ENCODE measurements around the gene CGNL1.
A peak's percentile ranks its signal among the peaks of the same experiment; 100 is the strongest.

CGNL1 gene

GRCh38 chr15:57352535-57353316 lies 23.6 kb upstream of the CGNL1 start:
- no peak for DNase-seq (ENCODE audit: low spot score)

- DNase-seq (ENCODE audit: low spot score) = no peak
These were observed 22.9 kb upstream of the CGNL1 start for GRCh38 chr15:57353317-57353804.

GRCh38 chr15:57354436-57355123 lies 21.7 kb upstream of the CGNL1 start:
- no peak for DNase-seq (ENCODE audit: low spot score)

- no peak for DNase-seq (ENCODE audit: low spot score)
These were observed 21.0 kb upstream of the CGNL1 start for GRCh38 chr15:57355259-57355658.

GRCh38 chr15:57356178-57356577 lies 20.1 kb upstream of the CGNL1 start:
- no peak for DNase-seq (ENCODE audit: low spot score)

- DNase-seq (ENCODE audit: low spot score) = no peak
These were observed 19.7 kb upstream of the CGNL1 start for GRCh38 chr15:57356636-57357035.

GRCh38 chr15:57357799-57358198 lies 18.5 kb upstream of the CGNL1 start:
- DNase-seq (ENCODE audit: low spot score) = no peak

- no peak for DNase-seq (ENCODE audit: low spot score)
These were observed 17.7 kb upstream of the CGNL1 start for GRCh38 chr15:57358571-57358970.

- no peak for DNase-seq (ENCODE audit: low spot score)
These were observed 12.6 kb upstream of the CGNL1 start for GRCh38 chr15:57363661-57364060.

- DNase-seq (ENCODE audit: low spot score) = no peak
These were observed 11.9 kb upstream of the CGNL1 start for GRCh38 chr15:57364282-57365007.

- no peak for DNase-seq (ENCODE audit: low spot score)
These were observed 8.7 kb upstream of the CGNL1 start for GRCh38 chr15:57367556-57367955.

GRCh38 chr15:57370929-57371328 lies 5.4 kb upstream of the CGNL1 start:
- no peak for DNase-seq (ENCODE audit: low spot score)

- no peak for DNase-seq (ENCODE audit: low spot score)
These were observed 2.9 kb upstream of the CGNL1 start for GRCh38 chr15:57373251-57373881.

- DNase-seq (ENCODE audit: low spot score) = no peak
These were observed 2.4 kb upstream of the CGNL1 start for GRCh38 chr15:57373882-57374276.

- peak; percentile 29 for DNase-seq (ENCODE audit: low spot score)
These were observed 582 bp downstream of the CGNL1 start for GRCh38 chr15:57376696-57377477.

GRCh38 chr15:57377478-57377847 lies 1.2 kb downstream of the CGNL1 start:
- DNase-seq (ENCODE audit: low spot score) = no peak

GRCh38 chr15:57379487-57379886 lies 3.2 kb downstream of the CGNL1 start:
- DNase-seq (ENCODE audit: low spot score) = no peak

- DNase-seq (ENCODE audit: low spot score) = no peak
These were observed 4.5 kb downstream of the CGNL1 start for GRCh38 chr15:57380854-57381253.

GRCh38 chr15:57382215-57382614 lies 5.9 kb downstream of the CGNL1 start:
- no peak for DNase-seq (ENCODE audit: low spot score)

GRCh38 chr15:57382969-57383368 lies 6.7 kb downstream of the CGNL1 start:
- no peak for DNase-seq (ENCODE audit: low spot score)

GRCh38 chr15:57384024-57384423 lies 7.7 kb downstream of the CGNL1 start:
- no peak for DNase-seq (ENCODE audit: low spot score)

- peak; percentile 20 for DNase-seq (ENCODE audit: low spot score)
These were observed 8.5 kb downstream of the CGNL1 start for GRCh38 chr15:57384816-57385215.
